Measurements from ENCODE around the gene ASCC3. TPM values are rescaled to one million over a fixed set of nuclear protein-coding genes. Genes with fewer than 3 reads are reported as not detected.
"Not testable (repeated sequence)": the region's sequence is repeated elsewhere in the genome, so short reads cannot be mapped to it uniquely, and the experiment has no call there.

ASCC3 gene
- total and polyA plus RNA-seq, 2 donors (not counting 1 experiment from before 2014, with no cell fraction given) = 9.0 to 42.3 TPM

DNA sequence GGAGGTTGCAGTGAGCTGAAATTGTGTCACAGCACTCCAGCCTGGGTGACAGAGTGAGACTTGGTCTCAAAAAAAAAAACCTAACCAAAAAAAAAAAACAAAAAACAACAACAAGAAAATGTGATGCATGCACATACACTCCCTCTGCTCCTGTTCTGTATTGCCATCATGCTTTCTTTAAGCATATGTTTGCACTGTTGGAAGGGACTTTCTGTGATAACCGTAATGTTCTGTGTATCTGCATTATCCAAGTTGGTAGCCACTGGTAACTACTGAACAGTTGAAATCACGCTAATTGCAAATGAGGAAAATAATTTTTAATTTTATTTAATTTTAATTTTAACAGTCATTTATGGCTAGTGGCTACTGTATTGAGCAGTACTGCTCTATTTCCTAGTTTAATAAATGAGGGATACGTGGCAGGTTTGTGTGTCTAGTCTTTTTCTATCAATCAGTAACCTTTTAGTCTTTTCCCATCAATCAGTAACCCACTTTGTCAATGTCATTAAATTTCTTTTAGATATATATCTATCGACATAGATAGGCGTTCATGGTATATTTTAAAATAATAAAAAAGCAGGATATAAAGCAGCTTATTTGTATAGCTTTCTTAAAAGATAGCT lies 135.6 kb downstream of the ASCC3 start:
- Histone ChIP-seq H3K9ac (ENCODE audit: low read length) (no peak overlapping the region), H3K9me3 (ENCODE audit: control extremely low read depth in 1 of 3, control insufficient read depth in 2 of 3, insufficient read depth in 1 of 3, low read length in 2 of 3) (peaks cover under 1 to 12% (median 4%) of the 10 kb centered on the region in 3 donors), H4K20me1 (ENCODE audit: control insufficient read depth, insufficient read depth, low read length, poor library complexity, severe bottlenecking) (no peaks in the 10 kb centered on the region), H3K36me3 (replicated peaks in 1 of 2; ENCODE audit: control extremely low read depth in 1 of 2, control insufficient read depth in 1 of 2, extremely low read depth in 1 of 2, insufficient read depth in 2 of 2, low read length in 1 of 2) (peaks cover 5 to 9% of the 10 kb centered on the region in 2 experiments), H3K27me3 (replicated peaks in 1 of 4; ENCODE audit: control extremely low read depth in 1 of 4, control insufficient read depth in 3 of 4, insufficient read depth in 4 of 4, low read length in 3 of 4) (no peaks in the 10 kb centered on the region), H3K27ac (ENCODE audit: low read length in 2 of 2) (no peak overlapping the region), H3K4me1 (ENCODE audit: control insufficient read depth in 2 of 2, insufficient read depth in 2 of 2, low read length in 2 of 2) (no peaks in the 10 kb centered on the region), H3K4me2 (replicated peaks; ENCODE audit: low read depth, low read length, poor library complexity, severe bottlenecking) (no peak overlapping the region), H3K79me2 (ENCODE audit: control insufficient read depth, insufficient read depth, low read length) (no peaks in the 10 kb centered on the region), H2AFZ (ENCODE audit: insufficient read depth, low read depth, low read length, poor library complexity, severe bottlenecking) (no peak overlapping the region), H3K4me3 (ENCODE audit: control extremely low read depth in 1 of 5, extremely low read depth in 1 of 5, insufficient read depth in 1 of 5, low read depth in 2 of 5, low read length in 4 of 5) (no peak overlapping the region)
- Mint-ChIP-seq H3K4me1 (no peaks in the 10 kb centered on the region), H3K9me3 (ENCODE audit: insufficient read depth) (peaks cover 7% of the 10 kb centered on the region), H3K4me3 (no peak overlapping the region), H3K27me3 (no peaks in the 10 kb centered on the region), H3K27ac (no peak overlapping the region)
- intact Hi-C loops (cut with micrococcal nuclease) = no loop called here
- CTCF ChIA-PET = no interaction called here
- POLR2A ChIA-PET = no interaction called here
- no CpG with 5 or more reads among the region's 5 CpGs for WGBS (ENCODE audit: insufficient coverage)
- TF ChIP-seq CTCF (IDR thresholded peaks at IDR 0.05) (no peak), EZH2 (IDR thresholded peaks at IDR 0.05; ENCODE audit: borderline replicate concordance, insufficient read depth, low read depth, low read length, poor library complexity, severe bottlenecking) (no peak)
- ATAC-seq (ENCODE audit: low read depth) (no peak), DNase-seq (no peak)

DNA sequence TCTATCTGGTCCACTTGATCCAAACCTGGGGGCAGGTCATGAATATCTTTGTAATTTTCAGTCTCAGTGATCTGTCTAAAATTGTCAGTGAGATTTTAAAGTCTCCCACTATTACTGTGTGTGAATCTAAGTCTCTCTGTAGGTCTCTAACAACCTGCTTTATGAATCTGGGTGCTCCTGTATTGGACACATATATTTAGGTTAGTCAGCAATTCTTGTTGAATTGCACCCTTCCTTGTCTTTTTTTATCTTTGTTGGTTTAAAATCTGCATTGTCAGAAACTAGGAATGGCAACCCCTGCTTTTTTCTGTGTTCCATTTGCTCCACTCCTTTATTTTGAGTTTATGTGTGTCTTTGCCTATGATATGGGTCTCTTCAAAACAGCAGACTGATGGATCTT lies 140.7 kb downstream of the ASCC3 start:
- Mint-ChIP-seq H3K27ac (no peak overlapping the region), H3K9me3 (ENCODE audit: insufficient read depth) (peaks cover 9% of the 10 kb centered on the region), H3K4me1 (no peaks in the 10 kb centered on the region), H3K4me3 (no peak overlapping the region), H3K27me3 (no peaks in the 10 kb centered on the region)
- Histone ChIP-seq H3K27ac (ENCODE audit: low read length in 2 of 2) (no peak overlapping the region), H3K4me1 (ENCODE audit: control insufficient read depth in 2 of 2, insufficient read depth in 2 of 2, low read length in 2 of 2) (no peaks in the 10 kb centered on the region), H3K36me3 (replicated peaks in 1 of 2; ENCODE audit: control extremely low read depth in 1 of 2, control insufficient read depth in 1 of 2, extremely low read depth in 1 of 2, insufficient read depth in 2 of 2, low read length in 1 of 2) (peaks cover 5 to 6% of the 10 kb centered on the region in 2 experiments), H3K4me3 (ENCODE audit: control extremely low read depth in 1 of 5, extremely low read depth in 1 of 5, insufficient read depth in 1 of 5, low read depth in 2 of 5, low read length in 4 of 5) (no peak overlapping the region), H3K27me3 (replicated peaks in 1 of 4; ENCODE audit: control extremely low read depth in 1 of 4, control insufficient read depth in 3 of 4, insufficient read depth in 4 of 4, low read length in 3 of 4) (no peaks in the 10 kb centered on the region), H4K20me1 (ENCODE audit: control insufficient read depth, insufficient read depth, low read length, poor library complexity, severe bottlenecking) (no peaks in the 10 kb centered on the region), H3K79me2 (ENCODE audit: control insufficient read depth, insufficient read depth, low read length) (no peaks in the 10 kb centered on the region), H2AFZ (ENCODE audit: insufficient read depth, low read depth, low read length, poor library complexity, severe bottlenecking) (no peak overlapping the region), H3K9me3 (ENCODE audit: control extremely low read depth in 1 of 3, control insufficient read depth in 2 of 3, insufficient read depth in 1 of 3, low read length in 2 of 3) (peaks cover 1 to 12% (median 5%) of the 10 kb centered on the region in 3 donors), H3K9ac (ENCODE audit: low read length) (no peak overlapping the region), H3K4me2 (replicated peaks; ENCODE audit: low read depth, low read length, poor library complexity, severe bottlenecking) (no peak overlapping the region)
- DNase-seq (no peak), ATAC-seq (ENCODE audit: low read depth) (no peak)
- ChIA-PET CTCF (no interaction called here), POLR2A (no interaction called here)
- intact Hi-C loops (cut with micrococcal nuclease) = no loop called here
- no peak for TF ChIP-seq EZH2 (IDR thresholded peaks at IDR 0.05; ENCODE audit: borderline replicate concordance, insufficient read depth, low read depth, low read length, poor library complexity, severe bottlenecking)
- no peak for TF ChIP-seq CTCF (IDR thresholded peaks at IDR 0.05)

GRCh38 chr6:100737720-100738119 lies 143.4 kb downstream of the ASCC3 start:
- H2AFZ ChIP-seq (ENCODE audit: insufficient read depth, low read depth, low read length, poor library complexity, severe bottlenecking); DNase-seq; POLR2A ChIA-PET; H3K9me3 Mint-ChIP-seq (ENCODE audit: insufficient read depth); H3K4me2 ChIP-seq (replicated peaks; ENCODE audit: low read depth, low read length, poor library complexity, severe bottlenecking); H4K20me1 ChIP-seq (ENCODE audit: control insufficient read depth, insufficient read depth, low read length, poor library complexity, severe bottlenecking); H3K79me2 ChIP-seq (ENCODE audit: control insufficient read depth, insufficient read depth, low read length); H3K4me3 ChIP-seq (ENCODE audit: control extremely low read depth in 1 of 5, extremely low read depth in 1 of 5, insufficient read depth in 1 of 5, low read depth in 2 of 5, low read length in 4 of 5); H3K27me3 ChIP-seq (replicated peaks in 1 of 4; ENCODE audit: control extremely low read depth in 1 of 4, control insufficient read depth in 3 of 4, insufficient read depth in 4 of 4, low read length in 3 of 4); H3K9ac ChIP-seq (ENCODE audit: low read length); H3K4me3 Mint-ChIP-seq; H3K9me3 ChIP-seq (ENCODE audit: control extremely low read depth in 1 of 3, control insufficient read depth in 2 of 3, insufficient read depth in 1 of 3, low read length in 2 of 3); H3K4me1 ChIP-seq (ENCODE audit: control insufficient read depth in 2 of 2, insufficient read depth in 2 of 2, low read length in 2 of 2); ATAC-seq (ENCODE audit: low read depth); H3K4me1 Mint-ChIP-seq; H3K27ac Mint-ChIP-seq; H3K36me3 ChIP-seq (replicated peaks in 1 of 2; ENCODE audit: control extremely low read depth in 1 of 2, control insufficient read depth in 1 of 2, extremely low read depth in 1 of 2, insufficient read depth in 2 of 2, low read length in 1 of 2); CTCF ChIA-PET; intact Hi-C loops (cut with micrococcal nuclease); H3K27ac ChIP-seq (ENCODE audit: low read length in 2 of 2); H3K27me3 Mint-ChIP-seq: not testable (repeated sequence)
